Measurements from ENCODE around the gene LRP1-AS. TPM values are rescaled to one million over a fixed set of nuclear protein-coding genes. Genes with fewer than 3 reads are reported as not detected.

LRP1-AS gene
- total and polyA plus RNA-seq, 8 donors, result not detected

- WGBS, 5 donors, result 60 to 85% (median 75%) methylated on average over 4 of the region's 4 CpGs
- no peak overlapping the region for H3K4me3 ChIP-seq
- no peak for DNase-seq
- H3K4me1 ChIP-seq, result peaks cover 55 to 77% (median 62%) of the 10 kb centered on the region in 4 donors
- no peaks in the 10 kb centered on the region for H3K9me3 ChIP-seq
- H3K27me3 ChIP-seq, result no peaks in the 10 kb centered on the region
- TF ChIP-seq EP300 (IDR thresholded peaks at IDR 0.05) (no peak), POLR2A (IDR thresholded peaks at IDR 0.05) (no peak), CTCF (IDR thresholded peaks at IDR 0.05) (no peak), POLR2AphosphoS5 (IDR thresholded peaks at IDR 0.05) (no peak)
- H3K36me3 ChIP-seq, result peaks cover 11 to 43% (median 39%) of the 10 kb centered on the region in 4 donors
- intact Hi-C loops (cut with DNase I; ENCODE audit: low total_unique reads), result no loop called here
- H3K27ac ChIP-seq, result peak overlapping the region; percentile 25 to 88 (median 81)
Measured at GRCh38 chr12:57152639-57153038, 5.2 kb upstream of the LRP1-AS start.

DNA sequence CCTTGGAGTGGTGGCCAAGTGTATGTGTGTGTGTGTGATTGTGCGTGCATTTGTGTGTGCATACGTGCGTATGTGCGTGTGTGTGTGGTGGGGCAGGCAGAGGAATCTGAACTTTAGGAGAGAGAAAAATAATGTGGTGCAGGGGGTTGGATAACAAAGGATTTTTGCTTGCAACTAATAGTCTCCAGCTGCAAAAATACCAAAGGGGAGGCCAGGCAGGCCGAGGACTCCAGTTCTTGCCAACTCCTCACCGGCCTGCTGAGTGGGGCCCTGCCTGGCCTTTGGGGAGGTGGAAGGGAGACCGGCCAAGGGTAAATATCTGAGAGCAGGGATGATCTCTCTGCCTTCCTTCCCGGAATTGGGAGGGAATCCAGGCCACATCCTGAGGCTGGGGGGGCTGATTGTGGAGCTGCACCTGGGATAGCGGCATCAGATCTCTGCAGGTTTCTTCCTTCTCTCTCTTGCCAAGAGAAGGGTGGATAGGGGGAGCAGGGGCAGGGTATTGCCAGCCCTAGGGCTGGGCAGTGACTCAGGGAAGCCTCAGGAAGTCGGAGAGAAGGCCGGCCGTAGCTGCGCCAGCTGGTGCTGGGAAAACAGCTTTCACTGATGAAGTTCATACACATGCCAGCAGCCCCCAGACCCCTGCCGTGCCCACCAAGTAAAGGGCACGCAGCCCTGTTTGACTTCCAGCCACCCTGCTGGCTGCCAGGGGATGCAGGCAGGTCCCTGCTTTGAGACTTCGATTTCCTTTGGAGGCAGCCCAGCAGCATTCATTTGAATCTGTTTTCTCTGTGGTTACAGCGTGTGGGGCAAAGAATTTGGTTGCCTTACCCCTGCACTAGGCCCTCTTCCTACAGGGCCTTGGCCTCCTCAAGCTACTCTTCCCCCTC, 4.6 kb upstream of the LRP1-AS start:
- intact Hi-C loops (cut with DNase I; ENCODE audit: low total_unique reads), result no loop called here
- peaks cover 61 to 83% (median 69%) of the 10 kb centered on the region in 4 donors for H3K4me1 ChIP-seq
- no peak overlapping the region for H3K4me3 ChIP-seq
- 56 to 79% (median 69%) methylated on average over 16 to 17 of the region's 17 CpGs for WGBS, 5 donors
- peaks cover 11 to 42% (median 32%) of the 10 kb centered on the region in 4 donors for H3K36me3 ChIP-seq
- no peaks in the 10 kb centered on the region for H3K9me3 ChIP-seq
- H3K27me3 ChIP-seq, result no peaks in the 10 kb centered on the region
- H3K27ac ChIP-seq, result peak overlapping the region; percentile 25 to 88 (median 81)
- TF ChIP-seq POLR2AphosphoS5 (IDR thresholded peaks at IDR 0.05) (no peak), EP300 (IDR thresholded peaks at IDR 0.05) (no peak), POLR2A (IDR thresholded peaks at IDR 0.05) (no peak), CTCF (IDR thresholded peaks at IDR 0.05) (no peak)
- peak in 1 of 2 donors; percentile 31 for DNase-seq

GRCh38 chr12:57150400-57151000, 3.1 kb upstream of the LRP1-AS start:
- peaks cover 76 to 92% (median 83%) of the 10 kb centered on the region in 4 donors for H3K4me1 ChIP-seq
- DNase-seq, result no peak
- H3K36me3 ChIP-seq, result peaks cover 2 to 42% (median 30%) of the 10 kb centered on the region in 4 donors
- WGBS, 5 donors, result 89 to 100% (median 92%) methylated on average over 5 to 6 of the region's 6 CpGs
- H3K9me3 ChIP-seq, result no peaks in the 10 kb centered on the region
- peak overlapping the region in 3 of 5 donors; percentile 81 to 88 (median 86) for H3K27ac ChIP-seq
- intact Hi-C loops (cut with DNase I; ENCODE audit: low total_unique reads), result no loop called here
- no peaks in the 10 kb centered on the region for H3K27me3 ChIP-seq
- TF ChIP-seq POLR2A (IDR thresholded peaks at IDR 0.05) (no peak), POLR2AphosphoS5 (IDR thresholded peaks at IDR 0.05) (no peak), EP300 (IDR thresholded peaks at IDR 0.05) (no peak), CTCF (IDR thresholded peaks at IDR 0.05) (no peak)
- no peak overlapping the region for H3K4me3 ChIP-seq

DNA sequence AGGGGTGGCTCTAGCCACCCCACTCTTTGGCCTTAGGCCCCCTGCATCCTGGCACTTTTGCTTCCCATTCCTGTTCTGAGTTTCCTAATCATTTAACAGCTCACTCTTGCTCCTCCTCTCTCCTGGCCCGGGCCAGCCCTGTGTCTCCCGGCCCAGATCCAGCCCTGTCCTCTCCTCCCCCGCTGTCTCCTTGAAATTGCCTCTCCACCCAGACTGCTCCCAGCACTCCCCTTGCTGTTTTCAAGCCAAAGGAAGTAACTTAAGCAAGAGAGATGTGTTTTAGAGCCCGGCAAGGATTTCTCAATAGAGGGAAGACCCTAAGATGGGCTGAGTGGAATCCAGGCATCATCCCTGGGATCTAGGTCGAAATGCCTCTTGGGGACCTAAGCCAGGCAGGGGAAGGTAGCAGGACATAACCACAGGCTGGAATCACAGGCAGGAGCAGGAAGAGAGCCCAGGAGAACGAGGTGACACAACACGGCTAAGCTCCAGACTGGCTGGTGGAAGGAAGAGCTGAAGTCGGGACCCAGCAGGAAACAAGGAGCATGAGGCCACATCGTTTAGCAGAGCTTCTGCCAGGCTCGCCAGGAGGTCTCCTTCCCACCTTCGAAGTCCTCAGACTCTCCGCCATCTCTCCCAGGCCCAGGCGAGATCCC, 2.0 kb upstream of the LRP1-AS start:
- Histone ChIP-seq H3K4me3 (peak overlapping the region in 1 of 4 donors; percentile 8), H3K27me3 (no peaks in the 10 kb centered on the region), H3K9me3 (no peaks in the 10 kb centered on the region), H3K4me1 (peaks cover 79 to 97% (median 85%) of the 10 kb centered on the region in 4 donors), H3K36me3 (peaks cover 12 to 42% (median 30%) of the 10 kb centered on the region in 4 donors), H3K27ac (peak overlapping the region; percentile 54 to 88 (median 83))
- intact Hi-C loops (cut with DNase I; ENCODE audit: low total_unique reads), result no loop called here
- DNase-seq, result peak in 1 of 2 donors; percentile 86
- WGBS, 5 donors, result 49 to 71% (median 57%) methylated on average over 13 of the region's 13 CpGs
- no peak for TF ChIP-seq CTCF (IDR thresholded peaks at IDR 0.05)
- peak in 1 of 3 donors; percentile 10 for TF ChIP-seq POLR2AphosphoS5 (IDR thresholded peaks at IDR 0.05)
- no peak for TF ChIP-seq POLR2A (IDR thresholded peaks at IDR 0.05)
- no peak for TF ChIP-seq EP300 (IDR thresholded peaks at IDR 0.05)

All from stomach (tissue), 9 donors.